HepG2 (cell line): ENCODE data around the gene HDAC4.

Source experiments
- BORCS8-MEF2B ChIP-seq: sonication (generic); formaldehyde crosslinking; IDR thresholded peaks from 2 replicates; pipeline ENCODE4 v1.8.0; 2022; ENCODE audit warnings: mild to moderate bottlenecking, missing genetic modification reagents
- BRD4 ChIP-seq: sonication (generic); formaldehyde crosslinking; IDR thresholded peaks from 2 replicates; pipeline ENCODE4 v1.4.0; 2020; ENCODE audit warnings: missing genetic modification reagents
- REST ChIP-seq, 2 experiments: IDR thresholded peaks; 2 replicates each; pipeline ENCODE4 v1.6.1; 2011 to 2012; ENCODE audit warnings: low read length in 2 of 2, borderline replicate concordance in 1 of 2, low read depth in 1 of 2, mild to moderate bottlenecking in 1 of 2, moderate library complexity in 1 of 2
- RNF2 ChIP-seq: fragments of 450-650 bp; conservative IDR thresholded peaks from 2 replicates; pipeline ENCODE4 v1.6.1; 2016; ENCODE audit warnings: low read depth
- SYNCRIP ChIP-seq: fragments of 200-400 bp; formaldehyde crosslinking; IDR thresholded peaks from 2 replicates; pipeline ENCODE4 v1.6.1; 2018; ENCODE audit warnings: mild to moderate bottlenecking, low read depth, low read length; ENCODE audit not compliant: insufficient read depth

DNA sequence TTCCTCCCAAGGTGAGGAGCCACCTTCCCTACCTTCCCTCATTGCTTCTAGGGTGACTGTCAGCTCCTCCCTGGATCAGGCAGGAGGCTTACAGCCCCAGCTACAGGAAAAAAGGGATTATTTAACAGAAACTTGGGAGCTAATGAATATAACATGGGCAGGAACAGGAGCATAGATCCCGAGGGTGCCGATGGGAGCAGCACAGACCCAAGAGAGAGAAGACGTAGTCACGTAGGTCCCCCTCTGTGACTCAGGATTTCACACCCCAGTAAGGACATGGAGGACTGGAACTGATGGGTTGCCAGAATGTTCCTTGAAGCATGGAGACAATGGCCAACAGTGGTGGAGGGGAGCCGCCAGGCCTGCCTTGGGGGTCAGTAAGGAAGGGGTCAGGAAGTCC, 10.3 kb upstream of the HDAC4 start:
- no peak for TF ChIP-seq RNF2
- TF ChIP-seq SYNCRIP = no peak
- TF ChIP-seq BRD4 (CRISPR knock-in tag) = no peak
- no peak for TF ChIP-seq REST (IDR thresholded peaks at IDR 0.05; ENCODE audit: borderline replicate concordance in 1 of 2, low read depth in 1 of 2, low read length in 2 of 2)
- no peak for TF ChIP-seq BORCS8-MEF2B
